NCI-H2081 (cell line): ENCODE data around the gene KLHL18.
A peak's percentile ranks its signal among the peaks of the same experiment; 100 is the strongest.
"Not testable (repeated sequence)": the region's sequence is repeated elsewhere in the genome, so short reads cannot be mapped to it uniquely, and the experiment has no call there.

Source experiments
- DNase-seq, 2 experiments: peaks; one replicate each; lab custom pipeline; 2025; lab: John Stamatoyannopoulos, UW

Gene KLHL18

DNA sequence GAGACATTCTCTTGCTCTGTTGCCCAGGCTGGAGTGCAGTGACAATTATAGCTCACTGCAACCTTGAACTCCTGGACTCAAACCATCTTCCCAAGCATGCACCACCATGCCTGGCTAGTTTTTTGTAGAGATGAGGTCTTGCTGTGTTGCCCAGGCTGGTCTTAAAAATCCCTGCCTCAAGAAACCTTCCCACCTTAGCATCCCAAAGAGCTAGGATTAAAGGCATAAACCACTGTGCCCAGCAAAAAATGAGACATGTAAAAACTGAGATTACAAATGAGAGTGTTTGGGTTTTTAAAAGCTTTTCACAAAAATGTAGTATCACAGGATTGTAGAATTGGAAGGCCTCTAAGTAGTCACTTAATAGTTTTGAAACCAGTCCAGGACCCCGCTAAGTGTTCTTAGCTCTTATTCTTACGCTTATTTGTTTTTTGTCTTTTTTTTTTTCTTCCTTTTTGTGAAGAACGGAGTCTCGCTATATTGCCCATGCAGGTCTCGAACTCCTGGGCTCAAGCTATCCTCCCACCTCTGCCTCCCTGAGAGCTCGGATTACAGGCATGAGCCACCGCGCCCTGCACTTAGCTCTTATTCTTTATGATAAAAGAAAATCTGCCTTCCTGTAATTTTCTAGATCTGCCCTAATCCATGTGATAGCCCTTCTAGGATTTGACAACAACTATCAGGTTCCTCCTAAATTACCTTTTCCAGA lies 31.5 kb downstream of the KLHL18 start:
- no peak for DNase-seq

DNA sequence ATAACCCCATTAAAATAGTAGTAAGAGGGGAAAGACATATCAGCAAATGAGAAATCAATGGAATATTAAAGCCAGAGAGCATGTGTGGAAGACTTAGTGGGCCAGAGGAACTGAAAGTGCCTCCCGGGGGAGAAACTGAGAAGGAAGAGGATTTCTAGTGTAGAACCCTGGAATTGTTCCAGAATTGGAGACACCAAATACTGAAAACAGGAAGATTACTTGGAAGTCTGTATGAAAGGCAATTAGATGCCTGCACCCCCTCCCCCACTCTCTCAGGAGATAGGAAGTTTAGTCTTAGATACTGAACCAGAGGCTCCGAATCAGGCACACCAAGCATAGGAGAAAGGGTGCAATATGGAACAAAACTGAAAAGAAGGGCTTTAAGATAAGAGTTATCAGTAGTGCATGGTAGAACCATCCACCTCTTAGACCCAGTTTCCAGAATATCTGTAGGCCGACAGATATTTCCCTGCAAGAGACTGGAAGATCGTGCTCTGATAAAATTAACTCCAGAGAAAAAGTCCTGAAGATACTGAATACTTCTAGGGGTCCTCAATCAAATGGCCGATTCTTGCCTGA lies 32.4 kb downstream of the KLHL18 start:
- no peak for DNase-seq

DNA sequence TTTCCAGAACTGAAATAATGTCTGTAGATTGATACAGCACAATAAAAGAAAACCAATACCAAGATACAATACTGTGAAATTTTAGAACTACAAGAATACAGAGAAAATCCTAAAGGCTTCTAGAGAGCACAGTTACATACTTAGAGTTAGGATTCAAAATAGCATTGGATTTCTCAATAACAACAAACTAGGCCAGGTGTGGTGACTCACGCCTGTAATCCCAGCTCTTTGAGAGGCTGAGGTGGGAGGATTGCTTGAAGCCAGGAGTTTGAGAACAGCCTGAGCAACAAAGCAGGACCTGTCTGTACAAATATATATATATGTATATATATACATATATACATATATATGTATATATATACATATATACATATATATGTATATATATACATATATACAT lies 33.4 kb downstream of the KLHL18 start:
- not testable (repeated sequence) for DNase-seq

DNA sequence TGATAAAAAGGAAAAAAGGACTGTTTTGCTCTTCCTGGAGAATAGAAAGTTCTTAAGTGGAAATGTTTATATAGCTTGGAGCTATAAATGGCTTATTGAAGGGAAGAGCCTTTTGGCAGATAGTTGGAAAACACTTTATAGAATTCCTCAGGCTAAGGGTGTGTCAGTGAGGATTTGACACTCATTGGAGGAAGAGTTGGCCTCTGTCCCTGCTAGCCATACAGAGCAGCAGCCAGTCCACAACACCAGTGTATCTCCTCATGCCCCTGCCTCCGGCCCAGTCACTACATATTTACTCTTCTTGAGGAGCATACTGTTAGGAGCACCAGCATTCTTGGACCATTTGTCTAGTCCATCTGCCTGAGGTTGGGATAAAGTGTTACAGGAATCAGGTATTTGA lies 36.2 kb downstream of the KLHL18 start:
- DNase-seq: no peak

DNA sequence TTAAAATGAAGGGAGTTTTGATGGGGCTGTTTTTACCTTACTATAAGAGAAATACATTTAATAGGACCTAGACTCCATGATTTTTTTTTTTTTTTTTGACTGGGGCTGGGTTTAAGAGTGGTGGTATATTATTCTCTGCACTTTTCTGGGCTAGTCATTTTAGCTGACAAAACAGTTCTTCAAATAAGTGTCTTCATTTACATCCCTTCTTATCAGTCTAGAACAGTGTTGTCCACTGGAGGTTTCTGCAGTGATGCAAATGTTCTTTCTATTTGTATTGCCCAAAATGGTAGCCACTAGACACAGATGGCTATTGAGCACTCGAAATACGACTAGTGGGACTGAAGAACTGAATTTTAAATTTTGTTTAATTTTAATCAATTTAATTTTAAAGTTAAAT lies 37.2 kb downstream of the KLHL18 start:
- no peak for DNase-seq

DNA sequence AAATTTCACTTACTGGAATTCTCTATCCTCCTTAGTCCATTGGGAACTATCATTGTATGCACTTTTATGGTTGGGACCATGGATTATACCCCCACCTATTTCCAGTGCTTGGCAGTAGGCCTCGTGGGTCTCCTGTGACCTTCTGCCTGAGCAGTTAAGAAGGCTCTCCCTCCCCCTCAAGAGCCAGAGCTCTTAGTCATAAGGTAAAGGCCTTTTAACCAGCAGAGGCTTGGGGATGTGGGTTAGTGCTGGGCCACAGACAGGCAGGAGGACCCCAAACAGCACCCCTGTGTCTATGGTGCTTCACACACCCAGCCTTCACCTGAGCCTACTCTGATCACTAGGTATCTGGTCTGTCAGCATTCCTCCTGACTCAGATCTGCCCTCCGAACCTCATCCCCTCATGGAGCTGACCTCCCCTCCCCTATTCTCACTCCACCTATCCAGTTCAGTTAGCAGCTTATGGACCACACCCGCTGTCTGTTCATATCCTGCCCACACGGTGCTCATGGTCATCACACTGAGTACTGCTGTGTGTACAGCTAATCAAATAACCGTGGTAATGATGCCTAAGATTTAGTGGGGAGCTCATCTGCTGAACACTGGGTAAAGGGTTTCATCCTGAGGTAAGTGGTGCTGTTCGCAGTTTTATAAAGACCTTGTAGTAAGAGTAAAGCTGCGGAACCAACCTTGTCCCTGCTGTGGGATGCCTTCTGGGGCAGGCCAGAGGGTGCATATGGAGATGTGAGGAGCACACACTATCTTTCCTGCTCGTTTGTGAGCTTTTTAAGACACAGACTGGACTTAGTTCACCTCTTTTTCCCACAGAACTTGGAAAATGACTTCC lies 40.9 kb downstream of the KLHL18 start:
- no peak for DNase-seq

DNA sequence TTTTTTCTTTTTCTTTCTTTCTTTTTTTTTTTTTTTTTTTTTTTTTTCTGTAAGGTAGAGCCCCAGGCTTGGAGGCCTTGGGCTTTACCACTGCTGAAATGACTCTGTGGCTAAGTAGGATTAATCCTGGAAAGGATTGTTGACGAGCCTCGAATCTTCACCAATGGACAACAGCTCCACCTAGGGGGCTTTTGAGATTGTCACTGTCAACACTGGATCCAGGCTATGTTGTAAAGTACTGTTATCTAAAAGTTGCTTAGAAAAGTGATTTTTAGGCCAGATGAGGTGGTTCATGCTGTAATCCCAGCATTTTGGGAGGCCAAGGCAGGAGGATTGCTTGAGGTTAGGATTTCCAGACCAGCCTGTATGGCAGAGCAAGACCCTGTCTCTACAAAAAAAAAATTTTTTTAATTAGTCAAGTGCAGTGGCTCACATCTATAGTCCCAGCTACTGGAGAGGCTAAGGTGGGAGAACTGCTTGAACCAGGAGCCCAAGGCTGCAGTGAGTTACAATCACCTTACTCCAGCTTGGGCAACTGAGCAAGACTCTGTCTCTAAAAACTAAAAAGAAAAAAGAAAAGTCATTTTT lies 41.6 kb downstream of the KLHL18 start:
- DNase-seq: peak; percentile 12 to 16

DNA sequence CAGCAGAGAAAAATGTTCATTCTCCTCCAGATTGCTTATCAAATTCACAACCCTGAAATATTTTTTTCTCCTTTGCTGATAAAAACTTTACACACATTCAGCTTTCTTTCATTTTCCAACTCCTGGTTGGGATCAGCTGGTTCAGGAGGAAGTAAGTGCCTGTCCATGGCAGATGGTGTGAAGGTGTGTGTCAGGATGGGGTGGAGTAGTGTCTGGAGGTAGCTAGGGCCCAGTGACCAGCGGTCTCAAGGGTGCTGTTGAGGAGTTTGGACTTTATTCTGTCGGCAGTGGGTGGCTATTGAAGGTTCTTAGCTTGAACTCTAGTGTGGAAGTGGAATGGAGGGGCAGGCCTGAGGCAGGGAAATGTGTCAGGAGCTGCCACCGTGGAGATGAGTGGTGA lies 51.2 kb downstream of the KLHL18 start:
- no peak for DNase-seq

DNA sequence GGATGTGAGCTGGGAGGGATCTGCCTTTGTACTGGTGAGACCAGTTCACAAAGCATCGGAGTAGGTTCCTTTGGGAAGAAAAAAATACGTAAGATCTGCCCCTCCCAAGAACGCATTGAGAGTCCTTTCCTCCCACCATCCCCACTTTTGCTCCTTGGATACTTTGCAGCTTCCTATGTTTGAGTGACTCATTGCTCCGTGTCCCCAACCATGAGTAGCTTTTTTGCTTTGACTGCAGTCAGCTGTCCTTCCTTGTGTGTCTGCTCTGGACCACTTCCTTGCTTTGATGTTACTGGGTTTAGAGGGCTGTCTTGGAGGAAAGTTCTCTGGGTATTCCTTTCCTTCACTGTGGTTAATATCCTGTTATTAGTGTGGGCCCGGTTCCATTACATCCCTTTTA lies 54.9 kb downstream of the KLHL18 start:
- DNase-seq: no peak

DNA sequence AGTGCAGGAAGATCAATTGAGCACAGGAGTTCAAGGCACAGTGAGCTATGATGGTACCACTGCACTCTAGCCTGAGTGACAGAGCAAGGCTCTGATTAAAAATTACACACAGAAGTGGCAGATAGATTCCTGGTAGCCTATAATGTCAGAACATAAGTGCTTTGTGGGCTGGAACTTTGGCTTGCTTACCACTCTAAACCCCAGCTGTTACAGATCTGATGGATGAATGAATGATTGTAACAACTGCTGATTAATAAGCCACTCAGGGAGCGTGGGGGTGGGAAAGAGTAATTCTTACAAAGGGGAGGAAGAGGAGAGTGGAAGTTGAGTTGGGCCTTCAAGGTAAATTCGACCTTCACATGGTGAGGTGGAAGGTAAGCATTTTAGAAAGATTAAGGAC lies 57.2 kb downstream of the KLHL18 start:
- DNase-seq: no peak

DNA sequence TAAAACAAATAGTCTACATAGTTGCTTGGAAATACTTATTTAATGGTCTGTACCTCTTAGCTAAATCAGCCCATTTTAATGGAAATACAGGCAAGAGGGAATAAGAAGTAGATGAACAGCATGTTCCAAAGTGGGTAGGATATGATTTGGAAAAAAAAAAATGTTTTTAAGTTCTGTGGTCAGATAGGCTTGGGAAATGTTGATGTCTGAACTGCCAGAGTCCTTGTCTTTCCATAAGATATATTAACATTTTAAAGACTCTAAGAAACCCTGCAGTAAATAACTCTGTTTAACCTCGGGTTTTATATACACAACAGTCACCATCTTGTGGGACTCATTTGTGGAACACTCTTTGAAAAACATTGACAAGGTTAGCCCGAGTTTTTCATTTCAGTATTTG lies 58.1 kb downstream of the KLHL18 start:
- DNase-seq: no peak

DNA sequence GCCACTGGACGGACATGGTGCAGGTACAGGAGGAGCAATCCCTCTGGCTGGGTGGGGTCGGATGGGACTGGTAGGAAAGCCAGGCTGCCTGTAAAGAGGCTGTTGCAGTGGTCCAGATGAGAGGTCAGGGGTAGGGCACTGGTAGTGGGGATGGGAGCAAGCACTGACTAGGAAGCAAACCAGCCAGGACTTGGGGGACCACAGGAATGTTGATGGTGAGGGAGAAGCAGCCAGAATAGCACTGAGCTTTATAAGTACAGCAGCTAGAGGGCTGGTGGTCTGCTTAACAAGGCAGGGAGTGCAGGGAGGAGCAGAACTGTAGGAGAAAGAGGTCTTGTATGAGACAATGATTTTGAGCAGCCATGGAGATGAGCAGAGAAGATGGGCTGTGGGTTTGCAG lies 59.4 kb downstream of the KLHL18 start:
- no peak for DNase-seq

DNA sequence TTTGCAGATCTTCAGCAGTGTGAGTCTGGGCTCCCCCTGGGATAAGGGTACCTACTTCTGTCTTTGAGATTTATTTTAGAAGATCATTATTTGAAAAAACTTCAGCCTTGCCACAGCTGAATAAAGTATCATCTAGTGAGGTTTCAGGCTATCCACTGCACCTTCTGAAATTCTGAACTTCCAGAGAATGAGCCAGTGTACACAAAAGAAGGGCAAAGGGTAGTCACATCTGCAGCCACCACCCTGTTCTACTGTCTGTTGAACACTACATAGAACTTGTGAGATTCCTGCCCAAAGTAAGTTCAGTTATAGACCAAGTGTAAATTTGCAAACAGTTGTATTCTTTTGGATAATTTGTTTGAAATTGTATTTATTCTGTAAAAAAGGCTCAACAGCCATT lies 60.1 kb downstream of the KLHL18 start:
- no peak for DNase-seq

DNA sequence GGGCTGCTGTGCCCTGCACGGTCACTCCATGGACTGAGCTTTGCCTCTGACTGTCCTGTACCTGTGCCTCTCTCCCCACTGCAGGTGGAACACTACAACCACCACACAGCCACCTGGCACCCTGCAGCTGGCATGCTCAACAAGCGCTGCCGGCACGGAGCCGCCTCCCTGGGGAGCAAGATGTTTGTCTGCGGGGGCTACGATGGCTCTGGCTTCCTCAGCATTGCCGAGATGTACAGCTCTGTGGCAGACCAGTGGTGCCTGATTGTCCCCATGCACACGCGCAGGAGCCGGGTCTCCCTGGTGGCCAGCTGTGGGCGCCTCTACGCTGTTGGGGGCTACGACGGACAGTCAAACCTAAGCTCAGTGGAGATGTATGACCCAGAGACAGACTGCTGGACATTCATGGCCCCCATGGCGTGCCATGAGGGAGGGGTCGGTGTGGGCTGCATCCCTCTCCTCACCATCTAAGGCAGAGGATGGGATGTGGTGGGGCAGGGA lies 60.8 kb downstream of the KLHL18 start:
- no peak for DNase-seq

DNA sequence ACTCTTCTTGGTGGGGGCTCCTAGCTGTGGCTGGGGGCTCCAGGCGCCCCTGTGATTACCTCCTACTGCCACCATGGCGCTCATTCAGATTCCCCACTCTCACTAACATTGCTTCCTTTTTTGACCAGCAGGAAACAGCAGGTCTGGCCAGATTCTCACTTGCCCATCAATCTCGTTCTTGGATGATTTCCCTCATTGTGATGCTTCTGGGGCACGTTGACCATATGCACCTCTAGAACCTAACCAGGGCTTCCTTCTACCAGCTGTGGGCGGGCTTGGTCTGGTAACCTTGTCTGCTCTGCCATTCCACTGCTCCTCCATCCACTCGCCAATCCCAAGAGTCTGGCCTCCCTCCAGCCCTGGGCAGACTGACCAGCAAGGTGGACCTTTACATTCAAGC lies 62.2 kb downstream of the KLHL18 start:
- DNase-seq: no peak

DNA sequence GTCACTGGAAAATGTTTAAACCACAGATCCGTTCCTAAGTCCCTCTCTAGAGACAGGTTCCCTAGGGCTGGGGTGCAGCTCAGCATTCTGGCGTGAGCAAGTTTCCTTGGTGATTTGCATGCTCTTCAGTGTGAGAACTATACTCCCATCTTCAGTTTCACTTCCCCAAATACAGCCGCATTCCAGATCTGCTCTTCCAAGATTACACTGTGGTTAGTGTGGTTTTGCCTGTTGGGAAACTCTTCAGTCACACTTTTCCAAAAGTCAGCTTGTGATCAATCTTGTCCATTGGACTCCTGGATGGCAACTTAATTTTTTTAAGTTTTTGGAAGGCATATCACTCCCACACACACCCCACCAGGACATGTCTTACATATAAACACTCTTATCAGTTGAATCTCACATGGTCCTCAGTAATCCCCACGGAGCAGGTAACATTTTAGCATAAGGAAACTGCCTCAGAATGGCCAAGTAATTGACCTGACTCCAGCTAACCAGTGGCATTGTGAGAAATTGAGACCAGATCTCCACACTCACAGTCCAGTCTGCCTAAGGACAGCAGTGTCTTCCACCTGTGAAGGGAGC lies 64.6 kb downstream of the KLHL18 start:
- DNase-seq: no peak

DNA sequence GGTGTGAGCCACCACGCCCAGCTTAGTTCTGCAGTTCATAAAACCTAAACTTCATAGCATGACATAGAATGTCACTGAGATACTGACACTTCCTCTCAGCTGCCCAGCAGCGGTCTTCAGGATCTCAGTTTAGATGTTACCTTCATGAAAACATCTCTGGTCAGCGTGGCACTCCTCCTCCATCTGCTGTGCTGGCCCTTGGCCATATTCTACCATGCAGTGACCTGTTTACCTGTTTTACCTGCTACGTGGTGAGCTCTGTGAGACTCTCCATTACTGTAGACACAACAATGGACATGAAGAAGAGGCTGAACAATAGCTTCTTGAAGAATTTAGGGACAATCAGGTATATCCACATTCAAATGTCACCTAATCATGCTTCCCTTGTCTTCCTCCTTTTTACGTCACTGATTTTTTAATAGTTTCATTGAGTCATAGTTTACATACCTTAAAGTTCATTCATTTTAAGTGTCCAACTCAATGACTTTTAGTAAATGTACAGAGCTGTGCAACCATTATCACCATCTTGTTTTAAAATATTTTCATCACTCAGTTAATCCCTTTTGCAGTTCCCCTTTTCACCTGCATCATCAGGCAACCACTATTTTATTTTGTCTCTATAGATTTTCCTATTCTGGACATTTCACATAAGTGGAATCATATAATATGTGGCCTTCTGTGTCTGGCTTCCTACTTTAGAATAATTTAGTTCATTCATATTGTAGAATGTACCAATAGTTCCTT lies 65.8 kb downstream of the KLHL18 start:
- DNase-seq: no peak

DNA sequence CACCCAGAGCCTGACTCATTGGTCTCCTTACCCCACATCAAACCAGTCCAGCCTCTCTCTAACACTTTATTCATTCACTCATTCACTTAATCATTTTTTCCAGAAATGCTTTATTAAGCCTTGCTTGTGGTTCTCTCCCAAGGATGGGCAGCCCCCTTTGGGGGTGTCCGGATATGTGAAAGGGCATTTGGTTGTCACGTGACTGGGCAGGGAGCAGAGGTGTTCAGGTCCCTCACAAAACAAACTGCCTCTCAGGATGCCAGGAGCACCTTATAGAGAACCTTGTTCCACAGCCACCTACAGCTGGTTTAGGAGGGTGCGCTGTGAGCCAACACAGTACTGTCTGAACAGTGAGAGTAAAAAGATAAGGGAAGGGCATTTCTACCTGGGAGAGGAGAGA lies 72.3 kb downstream of the KLHL18 start:
- no peak for DNase-seq

DNA sequence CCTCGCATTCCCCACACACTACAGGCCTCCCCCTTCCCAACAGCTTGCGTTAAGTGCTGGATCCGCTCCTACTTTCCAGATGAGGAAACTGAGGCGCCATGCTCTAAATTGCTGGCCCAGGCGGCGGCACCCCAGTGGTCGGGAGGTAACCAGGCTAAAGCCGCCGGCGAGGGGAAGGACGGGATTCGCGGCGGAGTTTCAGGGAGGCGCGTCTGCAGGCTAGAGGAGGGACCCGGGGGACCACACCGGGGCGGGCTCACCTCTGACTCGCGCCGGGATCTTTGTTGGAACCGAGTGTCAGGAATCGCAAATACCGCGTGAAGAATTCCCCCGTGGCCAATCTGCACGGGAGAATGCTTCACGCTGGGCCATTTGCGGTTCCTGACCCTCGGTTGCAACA lies 73.5 kb downstream of the KLHL18 start:
- DNase-seq: no peak

DNA sequence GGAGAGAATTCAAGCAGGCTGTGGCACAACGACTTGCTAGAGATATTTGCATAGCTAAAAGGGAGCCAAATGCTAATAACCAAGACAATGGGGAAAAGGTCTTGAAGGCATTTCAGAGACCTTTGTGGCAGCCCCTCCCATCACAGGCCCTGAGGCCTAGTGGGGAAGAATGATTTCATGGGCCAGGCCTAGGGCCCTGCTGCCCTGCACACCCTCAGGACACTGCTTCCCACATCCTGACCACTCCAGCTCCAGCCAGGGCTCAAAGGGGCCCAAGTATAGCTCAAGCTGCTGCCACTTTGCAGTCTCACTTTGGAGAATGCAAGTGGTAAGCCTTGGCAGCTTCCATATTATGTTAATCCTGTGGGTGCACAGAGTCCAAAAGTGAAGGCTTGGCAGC lies 76.6 kb downstream of the KLHL18 start:
- DNase-seq: no peak

DNA sequence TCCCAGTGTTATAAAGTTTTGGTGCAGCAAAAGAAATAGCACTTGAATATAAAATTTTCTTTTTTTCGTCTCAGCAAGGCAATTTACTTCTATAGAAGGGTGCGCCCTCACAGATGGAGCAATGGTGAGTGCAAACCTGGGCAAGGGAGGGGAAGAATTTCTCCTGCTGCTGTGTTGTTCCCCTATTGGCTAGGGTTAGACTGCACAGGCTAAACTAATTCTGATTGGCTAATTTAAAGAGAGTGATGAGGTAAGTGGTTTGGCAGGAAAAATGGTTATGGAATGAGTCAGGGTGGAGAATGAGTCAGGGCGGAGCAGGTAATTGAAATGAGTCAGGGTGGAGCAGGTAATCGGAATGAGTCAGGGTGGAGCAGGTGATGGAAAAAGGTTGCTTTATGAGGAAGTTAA lies 77.4 kb downstream of the KLHL18 start:
- DNase-seq: not testable (repeated sequence)

DNA sequence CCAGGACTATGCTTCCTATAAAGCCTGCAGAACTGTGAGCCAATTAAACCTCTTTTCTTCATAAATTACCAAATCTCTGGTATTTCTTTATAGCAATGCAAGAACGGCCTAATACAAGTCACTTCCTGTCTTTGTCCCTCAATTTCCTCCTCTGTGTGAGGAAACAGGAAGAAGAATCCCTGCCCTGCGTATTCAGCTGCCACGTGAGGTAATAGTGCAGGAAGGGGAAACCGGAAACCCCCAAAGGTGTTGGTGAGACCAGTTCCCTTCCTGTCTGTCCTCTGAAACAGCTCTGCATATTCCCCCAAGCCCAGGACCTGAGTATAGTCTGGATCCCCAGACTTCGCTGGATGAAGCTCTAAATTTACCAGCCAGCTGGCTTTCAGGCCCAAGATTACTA lies 80.0 kb downstream of the KLHL18 start:
- no peak for DNase-seq
